ENCODE measurements around the gene DLGAP1.

Gene DLGAP1

DNA sequence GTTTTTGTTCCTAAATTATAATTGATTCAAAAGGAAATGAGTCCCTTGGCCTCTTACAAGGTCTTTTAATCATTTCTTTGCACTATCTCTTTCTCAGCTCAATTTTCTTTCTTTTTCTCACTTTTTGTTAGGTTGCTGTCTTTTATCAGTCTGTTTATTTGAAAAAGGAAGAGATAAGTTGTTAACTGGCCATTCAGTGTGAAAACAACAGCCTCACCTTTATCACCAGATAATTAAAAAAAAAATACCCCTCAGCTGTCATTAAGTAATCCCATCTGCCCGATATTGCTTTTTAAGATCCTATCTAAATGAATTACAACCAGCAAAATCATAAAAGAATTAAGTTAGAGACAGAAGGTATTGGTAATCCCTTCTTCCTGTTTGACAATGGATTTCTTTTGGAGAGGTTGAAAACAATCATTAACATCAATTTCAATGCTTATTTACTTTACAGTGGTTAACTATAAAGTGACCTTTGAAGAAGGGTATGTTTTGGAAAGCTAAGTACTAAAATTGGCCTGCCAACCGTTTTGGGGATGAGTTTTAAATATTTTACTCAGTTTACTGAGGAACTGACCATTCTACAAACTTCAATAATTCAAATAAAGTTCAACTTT lies 900.2 kb downstream of the DLGAP1 start:
- DNase-seq, result no peak

DNA sequence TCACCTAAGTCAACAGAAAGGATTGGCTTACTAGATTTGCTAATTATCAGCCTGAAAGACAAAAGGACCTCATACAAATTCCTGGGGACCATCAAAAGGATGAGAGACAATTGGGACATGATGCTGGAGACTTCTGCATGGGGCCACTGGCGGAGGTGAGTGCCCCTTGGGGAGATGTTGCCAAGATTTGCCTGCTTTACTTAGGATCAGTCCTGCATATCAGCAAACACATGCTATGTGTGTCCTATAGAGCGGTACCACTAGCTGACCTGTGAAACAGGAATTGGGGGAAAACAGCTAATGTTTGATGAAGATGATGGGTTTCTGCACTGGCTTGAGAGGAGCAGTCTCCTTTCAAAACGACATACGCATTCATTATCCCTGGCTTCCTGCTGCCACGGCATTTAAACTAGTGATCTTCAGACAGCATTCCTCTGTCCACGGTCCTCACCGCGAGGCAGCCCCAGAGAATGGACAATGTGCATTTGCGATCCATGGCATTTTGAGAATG lies 901.0 kb downstream of the DLGAP1 start:
- DNase-seq, result no peak

DNA sequence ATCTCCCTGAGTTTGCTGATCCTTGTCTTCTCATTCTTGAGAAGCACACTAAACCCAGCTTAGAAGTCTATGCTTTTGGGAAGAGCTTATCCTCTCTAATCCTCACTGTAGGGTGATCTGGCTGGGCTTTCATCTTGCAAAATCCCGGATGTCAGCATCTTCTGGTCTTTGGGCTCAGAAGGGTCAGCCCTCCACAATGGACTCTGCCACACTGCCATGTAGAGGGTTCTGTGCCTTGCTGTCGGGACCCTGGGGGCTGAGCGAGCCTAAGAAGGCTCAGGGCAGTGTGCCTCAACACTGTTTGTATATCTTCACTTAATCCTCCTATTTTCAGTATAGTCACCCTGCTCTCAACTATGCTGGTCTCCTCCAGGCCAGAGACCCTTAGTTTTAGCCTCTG lies 902.8 kb downstream of the DLGAP1 start:
- DNase-seq, result no peak

DNA sequence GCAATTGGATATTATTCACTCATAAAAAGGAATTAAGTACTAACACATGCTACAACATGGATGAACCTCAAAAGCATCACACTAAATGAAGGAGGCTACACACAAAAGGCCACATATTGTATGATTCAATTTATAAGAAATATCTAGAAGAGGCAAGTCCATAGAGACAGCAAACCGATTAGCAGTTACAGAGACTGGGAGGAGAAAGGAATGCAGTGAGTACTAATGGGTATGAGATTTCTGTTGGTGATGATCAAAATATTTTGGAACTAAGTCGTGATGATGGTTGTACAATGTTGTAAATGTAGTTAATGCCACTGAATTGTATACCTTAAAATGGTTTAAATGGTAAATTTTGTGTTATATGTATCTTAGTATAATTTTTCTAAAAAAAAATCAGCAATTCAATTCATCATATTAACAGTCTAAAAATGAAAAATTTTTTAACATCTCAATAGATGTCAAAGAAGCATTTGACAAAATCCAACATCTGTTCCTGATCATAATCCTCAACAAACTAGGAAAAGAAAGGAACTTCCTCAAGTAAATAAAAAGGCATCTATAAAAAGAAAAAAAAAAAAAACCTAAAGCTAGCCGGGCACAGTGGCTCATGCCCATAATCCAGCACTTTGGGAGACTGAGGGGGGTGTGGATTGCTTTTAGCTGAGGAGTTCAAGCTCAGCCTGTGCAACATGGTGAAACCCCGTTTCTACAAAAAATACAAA lies 907.1 kb downstream of the DLGAP1 start:
- no peak for DNase-seq

DNA sequence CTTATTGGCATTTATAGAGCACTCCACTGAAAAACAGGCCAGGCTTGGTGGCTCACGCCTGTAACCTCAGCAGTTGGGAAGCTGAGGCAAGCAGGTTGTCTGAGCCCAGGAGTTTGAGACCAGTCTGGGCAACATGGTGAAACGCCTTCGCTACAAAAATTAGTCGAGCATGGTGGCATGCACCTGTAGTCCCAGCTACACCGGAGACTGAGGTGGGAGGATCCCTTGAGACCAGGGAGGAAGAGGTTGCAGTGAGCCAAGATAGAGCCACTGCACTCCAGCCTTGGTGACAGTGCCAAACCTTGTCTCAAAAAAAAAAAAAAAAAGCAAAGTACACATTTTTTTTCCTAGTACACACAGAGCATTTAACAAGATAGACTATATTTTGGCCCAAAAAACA lies 909.0 kb downstream of the DLGAP1 start:
- no peak for DNase-seq

DNA sequence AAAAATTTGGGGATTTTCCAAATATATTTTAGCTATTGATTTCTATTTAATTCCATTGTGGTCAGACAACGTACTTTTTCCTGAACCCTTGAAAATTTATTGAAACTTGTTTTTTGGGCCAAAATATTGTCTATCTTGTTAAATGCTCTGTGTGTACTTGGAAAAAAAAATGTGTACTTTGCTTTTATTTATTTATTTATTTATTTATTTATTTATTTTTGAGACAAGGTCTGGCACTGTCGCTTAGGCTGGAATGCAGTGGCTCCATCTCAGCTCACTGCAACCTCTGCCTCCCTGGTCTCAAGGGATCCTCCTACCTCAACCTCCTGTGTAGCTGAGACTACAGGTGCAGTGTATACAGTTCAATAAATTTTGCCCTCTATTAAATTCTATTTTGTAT lies 910.6 kb downstream of the DLGAP1 start:
- DNase-seq, result no peak

DNA sequence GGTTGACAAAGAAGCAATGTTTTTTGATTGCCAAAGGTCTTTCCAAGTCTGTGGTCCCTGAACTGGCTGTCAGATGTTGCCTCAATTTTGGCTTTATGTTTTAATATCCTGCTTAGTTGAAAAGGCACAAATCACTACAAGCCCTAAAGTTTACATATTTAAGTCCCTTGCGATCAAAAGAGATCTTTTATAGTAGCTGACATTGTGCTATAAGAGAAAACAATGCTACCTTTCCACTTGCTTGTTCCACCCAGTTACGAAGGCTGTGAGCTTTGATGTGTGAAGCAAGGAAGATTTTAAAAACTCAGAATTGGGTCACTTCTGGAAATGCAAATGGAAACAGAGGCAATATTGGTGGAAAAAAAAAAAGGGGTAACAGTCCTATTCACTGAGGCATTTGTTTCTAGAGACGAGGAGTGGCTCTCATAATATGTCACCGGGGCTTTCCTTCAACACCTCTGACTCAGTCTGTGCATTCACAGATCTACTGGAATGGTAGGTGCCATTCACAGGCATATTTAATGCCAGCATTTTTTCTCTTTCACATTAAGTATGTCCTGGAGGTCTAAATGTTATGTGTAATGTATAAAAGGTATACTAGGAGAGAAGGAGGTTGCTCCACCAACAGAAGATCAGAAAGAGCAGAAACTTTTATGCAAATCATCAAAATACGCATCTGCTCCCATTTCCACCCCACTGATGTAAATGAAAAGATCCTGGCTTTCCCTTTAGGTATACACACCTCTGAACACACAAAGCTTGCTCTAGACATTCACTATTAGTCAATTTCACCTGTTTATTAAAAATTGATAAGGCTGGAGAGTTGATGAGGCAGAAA lies 913.3 kb downstream of the DLGAP1 start:
- DNase-seq, result no peak

DNA sequence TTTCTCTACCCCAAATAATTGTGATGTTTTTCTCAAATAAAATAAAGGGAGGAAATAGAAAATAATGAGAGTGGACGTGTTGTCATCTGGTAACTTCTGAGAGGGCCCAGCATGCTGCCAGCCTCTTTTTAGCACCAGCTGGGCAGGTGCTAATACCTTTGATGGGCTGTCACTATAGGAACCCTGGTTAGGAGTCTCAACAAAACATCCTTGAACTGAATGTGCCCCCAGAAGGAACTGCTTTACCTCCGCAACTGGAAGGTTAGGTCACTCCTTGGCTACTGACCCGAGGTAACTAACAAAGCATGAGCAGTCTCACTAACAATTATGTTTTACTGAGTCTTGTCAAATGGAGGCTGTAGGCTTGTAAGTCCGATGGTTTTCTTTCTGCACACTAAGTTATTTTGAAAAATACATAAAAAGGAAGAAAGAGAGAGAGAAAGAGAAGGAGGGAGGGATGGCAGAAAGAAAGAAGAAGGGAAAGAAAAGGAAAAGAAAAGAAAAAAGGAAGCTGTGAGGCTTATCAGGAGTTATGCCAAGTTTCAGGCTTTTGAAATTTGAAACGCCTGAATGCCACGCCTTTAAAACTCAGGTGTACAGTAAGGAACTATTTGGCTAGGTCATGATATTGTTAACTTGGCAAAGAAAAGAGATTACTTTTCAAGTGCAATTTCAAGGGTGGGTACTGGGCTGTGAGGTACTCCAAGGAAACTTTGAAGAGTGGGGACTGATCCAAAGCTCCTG lies 914.1 kb downstream of the DLGAP1 start:
- no peak for DNase-seq

DNA sequence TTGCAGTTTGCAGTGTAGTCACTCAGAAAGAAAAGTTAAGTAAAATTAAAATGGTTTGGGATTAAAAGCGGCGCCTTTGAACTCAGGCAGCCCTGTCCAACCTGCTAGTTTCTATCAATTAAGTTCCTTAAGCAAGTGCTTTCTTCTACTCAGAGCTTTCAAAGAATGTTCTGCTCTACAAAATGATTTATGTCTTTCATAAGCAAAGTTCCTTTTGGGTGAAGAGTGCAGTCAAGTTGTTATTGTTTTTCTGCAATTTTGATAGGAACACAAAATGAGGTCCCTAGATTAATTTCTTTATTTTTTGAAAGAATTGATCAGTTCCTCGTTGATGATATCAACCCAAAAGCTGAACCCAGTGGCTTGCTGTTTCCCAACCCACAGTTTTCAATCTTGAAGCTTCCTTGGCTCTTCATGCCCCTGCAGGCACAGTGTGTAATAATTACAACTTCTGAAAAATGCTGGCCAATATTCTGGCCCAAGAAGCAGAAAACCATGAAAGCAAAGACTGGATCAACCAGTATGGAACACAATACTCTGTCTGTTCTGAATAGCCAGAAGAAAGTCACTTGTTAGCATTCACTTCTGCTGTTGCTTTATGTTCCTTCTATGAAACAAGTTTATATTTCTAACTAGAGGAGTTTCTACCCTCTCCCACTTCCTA lies 916.0 kb downstream of the DLGAP1 start:
- DNase-seq, result no peak

DNA sequence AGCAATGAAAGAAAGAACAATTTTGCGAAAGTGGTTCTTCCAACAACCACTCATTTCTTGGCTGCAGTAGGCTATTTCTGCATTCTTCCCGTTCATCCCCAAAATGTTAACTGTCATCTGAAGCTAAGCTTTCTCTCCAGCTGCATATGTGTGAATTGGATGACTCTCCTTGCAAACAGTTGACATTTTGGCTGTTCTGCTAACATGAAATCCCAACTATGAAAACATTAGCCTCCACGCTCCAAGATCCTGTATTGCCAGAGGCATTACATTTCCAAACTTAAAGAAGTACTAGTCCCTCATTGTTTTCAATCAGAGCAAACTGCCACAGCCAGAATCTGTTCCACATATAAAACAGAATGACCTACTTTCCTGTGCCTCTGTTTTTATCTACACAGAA lies 916.7 kb downstream of the DLGAP1 start:
- DNase-seq, result no peak

DNA sequence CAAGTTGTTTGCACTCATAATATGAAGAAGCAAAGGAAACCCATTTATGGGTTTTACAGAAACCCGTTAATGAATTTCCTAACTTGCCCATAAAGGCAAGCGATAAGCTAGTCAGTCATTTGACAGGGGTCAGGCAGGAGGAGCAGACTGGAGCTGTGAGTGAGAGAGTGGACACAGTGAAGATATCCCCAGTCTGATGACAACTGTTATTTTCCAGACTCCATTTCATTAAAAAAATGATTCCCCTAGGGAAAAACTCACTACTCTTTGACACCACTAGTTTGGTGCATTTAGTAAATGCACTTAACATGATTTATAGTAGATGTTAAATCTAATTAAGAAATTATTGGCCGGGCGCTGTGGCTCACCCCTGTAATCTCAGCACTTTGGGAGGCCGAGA lies 924.3 kb downstream of the DLGAP1 start:
- no peak for DNase-seq

DNA sequence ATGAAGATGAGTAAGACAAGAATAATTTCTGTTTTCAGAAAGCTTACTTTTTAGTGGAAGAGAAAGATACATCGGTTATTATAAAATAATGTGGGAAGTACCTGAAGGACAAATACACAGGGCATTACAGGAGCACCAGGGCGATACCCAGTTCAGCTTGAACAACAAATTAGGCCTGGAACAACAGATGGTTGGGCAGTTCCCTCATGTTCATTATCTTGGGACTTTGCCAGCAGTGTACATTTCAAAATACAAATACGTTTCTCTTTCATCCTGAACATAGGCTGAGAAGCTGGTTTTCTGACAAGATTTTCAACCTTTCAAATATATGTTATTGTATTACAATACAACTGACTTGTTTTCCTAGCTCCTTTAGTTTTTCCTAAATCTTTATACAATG lies 925.5 kb downstream of the DLGAP1 start:
- no peak for DNase-seq

DNA sequence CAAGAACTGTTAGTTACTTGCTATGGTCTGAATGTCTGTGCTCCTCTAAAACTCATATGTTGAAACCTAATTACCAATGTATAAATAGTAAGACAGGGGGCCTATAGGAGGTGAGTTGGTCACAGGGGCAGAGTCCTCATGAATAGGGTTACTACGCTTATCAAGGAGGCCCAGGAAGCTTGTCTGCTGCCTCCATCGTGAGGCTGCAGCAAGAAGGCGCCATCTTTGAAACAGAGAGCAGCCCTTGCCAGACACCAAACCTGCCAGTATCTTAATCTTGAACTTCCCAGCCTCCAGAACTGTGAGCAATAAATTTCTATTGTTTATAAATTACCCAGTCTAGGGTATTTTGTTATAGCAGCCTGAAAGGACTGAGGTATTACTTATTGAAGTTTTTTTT lies 926.0 kb downstream of the DLGAP1 start:
- DNase-seq, result no peak

DNA sequence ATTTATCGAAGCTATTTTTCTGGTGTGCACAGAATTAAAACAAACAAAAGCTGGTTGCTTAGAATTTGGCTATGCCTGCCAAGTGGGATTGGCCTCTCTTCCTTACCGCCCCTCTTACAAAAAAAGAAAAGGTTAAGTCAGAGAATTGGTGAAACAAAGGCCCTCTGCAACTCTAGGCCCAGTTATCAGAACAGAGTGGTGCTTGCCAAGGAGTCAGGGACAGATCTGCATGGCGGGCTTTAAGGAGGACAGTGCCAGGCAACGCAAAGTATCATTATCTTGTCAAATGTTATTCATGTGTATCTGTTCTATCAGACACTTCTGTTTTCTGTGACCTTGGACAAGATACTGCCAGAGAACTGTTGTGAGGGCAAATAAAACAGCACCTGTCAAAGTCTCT lies 926.9 kb downstream of the DLGAP1 start:
- no peak for DNase-seq

DNA sequence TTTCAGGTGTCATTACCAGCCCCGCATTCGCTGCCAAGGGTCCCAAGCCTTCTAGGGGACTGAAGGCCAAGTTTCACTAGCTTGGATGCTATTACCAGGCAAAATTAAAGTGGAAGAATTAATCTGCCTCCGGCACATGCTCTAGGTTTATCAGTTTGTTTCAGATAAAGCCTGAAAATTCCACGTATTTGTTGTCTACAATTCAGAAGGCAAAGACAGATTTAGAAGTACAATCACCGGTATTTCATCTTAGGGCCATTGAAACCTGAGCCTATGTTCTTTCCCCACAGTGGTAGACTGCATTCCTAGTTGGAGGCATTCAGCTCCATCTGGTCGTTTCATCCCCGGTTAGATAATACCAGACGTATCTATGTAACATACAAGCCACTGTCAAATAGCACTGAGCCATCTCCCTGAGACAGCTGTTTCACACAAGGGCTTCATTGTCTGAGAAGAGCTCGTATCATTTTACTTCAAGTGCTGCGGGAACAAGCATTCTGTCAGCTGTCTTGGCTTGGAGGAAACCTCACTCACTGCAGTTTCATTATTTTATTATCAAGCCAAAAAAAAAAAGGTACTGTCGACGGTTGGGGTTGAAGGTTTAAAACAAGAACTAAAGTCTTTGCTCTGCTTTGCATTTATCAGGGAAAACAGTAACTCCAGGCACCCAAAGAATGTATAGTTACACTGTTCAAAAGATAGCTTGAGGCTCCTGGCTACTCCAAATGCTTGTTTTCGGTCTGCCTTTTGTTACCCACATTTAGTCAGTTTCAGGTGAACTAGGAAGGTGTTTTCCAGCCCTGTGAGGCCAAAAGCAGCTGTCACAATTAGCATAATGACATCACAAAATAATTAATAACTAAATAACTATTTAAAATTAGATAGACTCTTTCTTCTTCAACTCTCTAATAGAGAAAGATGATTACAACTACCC lies 928.4 kb downstream of the DLGAP1 start:
- DNase-seq, result no peak

DNA sequence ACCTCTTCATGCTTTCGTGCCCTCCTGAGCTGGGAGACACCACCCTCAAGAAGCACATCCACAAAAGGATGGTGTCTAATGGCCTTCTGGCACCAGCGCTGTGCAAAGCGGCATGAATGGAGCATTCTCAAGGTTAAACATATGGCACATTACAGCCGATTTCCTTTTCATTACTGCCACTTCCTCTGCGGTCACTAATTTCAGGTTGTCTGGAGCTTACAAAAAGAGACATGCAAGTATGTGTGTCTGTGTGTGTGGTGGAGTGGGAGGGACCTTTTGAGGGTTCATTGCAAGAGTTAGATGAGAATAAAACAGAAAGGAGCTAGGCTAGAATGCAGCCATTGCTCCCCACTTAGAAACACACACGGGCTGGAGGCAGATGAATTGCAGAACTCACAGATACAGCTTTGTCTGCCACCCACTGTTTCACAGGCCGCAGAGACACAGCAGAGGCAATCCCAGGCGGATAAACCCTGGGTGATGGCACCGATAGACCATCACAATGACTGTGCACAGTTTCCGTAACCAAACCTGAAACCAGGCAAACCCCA lies 929.2 kb downstream of the DLGAP1 start:
- no peak for DNase-seq

DNA sequence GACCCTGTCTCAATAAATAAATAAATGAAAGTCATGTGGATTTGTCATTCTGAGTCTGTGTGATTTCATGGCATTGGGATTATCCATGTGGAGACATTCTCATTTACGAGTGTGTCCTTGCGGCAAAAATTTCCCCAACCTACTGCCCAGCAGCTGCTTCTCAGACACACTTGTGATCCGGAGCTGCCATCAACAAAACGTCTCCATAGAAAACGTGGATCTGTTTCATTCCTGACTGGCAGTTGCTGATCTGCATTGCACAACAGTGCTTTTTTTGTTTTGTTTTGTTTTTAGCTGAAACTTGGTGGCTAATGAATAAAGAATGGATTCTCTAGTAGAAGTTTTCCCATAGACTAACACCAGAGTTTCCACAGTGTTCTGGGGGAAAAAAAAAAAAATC lies 930.4 kb downstream of the DLGAP1 start:
- no peak for DNase-seq

DNA sequence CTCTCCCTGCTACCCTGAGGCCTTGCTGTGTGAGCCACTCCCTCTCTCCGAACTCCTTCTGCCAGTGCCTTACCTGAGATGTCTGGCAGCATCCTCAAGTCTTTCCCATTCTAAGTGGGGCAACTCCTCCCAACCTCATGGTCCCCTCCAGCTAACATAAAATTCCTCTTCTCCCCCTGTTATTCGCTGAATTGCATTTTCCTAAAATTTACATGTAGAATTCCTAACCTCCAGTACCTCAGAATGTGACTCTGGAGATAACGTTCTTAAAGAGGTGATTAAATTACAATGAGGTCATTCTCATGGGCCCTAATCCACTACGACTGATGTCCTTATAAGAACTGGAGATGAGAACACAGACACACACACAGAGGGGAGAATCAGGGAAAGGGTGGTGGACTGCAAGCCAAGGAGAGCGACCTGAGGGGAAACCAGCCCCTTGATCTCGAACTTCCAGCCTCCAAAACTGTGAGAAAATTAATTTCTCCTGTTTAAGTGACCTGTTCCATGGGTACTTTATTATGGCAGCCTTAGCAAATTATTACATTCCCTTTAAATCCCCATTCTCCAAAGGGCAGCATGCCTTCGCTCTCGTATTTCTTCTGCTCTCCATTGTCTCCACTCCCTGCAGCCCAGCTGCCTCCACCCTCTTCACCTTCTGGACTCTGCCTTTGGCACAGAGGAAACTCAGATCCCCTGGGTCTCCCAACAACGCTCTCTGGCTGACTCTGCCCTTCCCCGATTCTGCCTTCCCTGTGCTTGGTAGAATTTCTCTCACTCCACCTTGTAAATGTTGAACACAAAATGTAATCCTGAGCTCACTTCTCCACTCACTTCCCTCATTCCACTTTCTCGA lies 934.6 kb downstream of the DLGAP1 start:
- DNase-seq, result no peak

DNA sequence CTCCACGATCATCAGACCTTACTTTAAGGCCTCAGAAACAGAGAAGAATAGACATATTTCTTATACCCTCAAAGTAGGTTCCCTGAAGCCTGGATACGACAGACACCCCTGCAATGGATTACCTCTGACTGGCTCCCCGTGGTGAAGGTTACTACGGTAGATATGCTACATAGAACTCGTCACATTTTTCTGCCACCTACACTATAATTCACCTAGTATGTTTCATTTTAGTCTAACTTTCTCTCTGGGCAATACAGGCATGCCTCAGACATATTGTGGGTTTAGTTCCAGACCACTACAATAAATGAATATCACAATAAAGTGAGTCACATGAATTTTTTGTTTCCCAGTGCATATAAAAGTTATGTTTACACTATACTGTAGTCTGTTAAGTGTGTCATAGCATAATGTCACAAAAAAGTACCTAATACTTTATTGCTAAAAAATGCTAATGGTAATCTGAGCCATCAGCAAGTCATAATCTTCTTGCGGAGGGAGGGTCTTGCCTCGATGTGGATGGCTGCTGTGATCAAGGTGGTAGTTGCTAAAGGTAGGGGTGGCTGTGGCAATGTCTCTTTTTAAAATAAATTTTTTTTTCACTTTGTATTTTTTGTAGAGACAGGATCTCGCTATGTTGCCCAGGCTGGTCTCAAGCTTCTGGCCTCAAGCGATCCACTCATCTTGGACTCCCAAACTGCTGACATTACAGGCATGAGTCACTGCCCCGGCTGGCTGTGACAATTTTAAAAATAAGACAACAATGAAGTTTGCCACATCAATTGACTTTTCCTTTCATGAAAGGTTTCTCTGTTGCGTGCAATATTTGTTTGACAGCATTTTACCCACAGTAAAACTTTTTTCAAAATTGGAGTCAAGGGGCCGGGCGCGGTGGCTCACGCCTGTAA lies 940.5 kb downstream of the DLGAP1 start:
- no peak for DNase-seq

Measured in activated T-cell treated with anti-CD3 and anti-CD28 coated beads for 4 hours (primary cell).